Neuronal stem cell (in vitro differentiated cells): ENCODE results near the gene NEU3. TPM values are rescaled to one million over a fixed set of nuclear protein-coding genes. Genes with fewer than 3 reads are reported as not detected.

Experiments
- DNase-seq: peaks from one replicate; pipeline ENCODE4 v3.0.0-alpha.2; 2013; ENCODE audit warnings: low spot score
- H2AFZ ChIP-seq: one replicate; pipeline ENCODE4 v1.6.1; 2013; ENCODE audit warnings: mild to moderate bottlenecking, low read length, inconsistent platforms
- H2AK5ac ChIP-seq: 2 replicates; pipeline ENCODE4 v1.6.1; 2013; ENCODE audit warnings: low read depth, mild to moderate bottlenecking, inconsistent platforms, low read length, moderate library complexity, mixed read lengths
- H2BK120ac ChIP-seq: 2 replicates; pipeline ENCODE4 v1.6.1; 2013; ENCODE audit warnings: low read depth, mild to moderate bottlenecking, inconsistent platforms, low read length, moderate library complexity, mixed read lengths
- H2BK12ac ChIP-seq: one replicate; pipeline ENCODE4 v1.6.1; 2013; ENCODE audit warnings: low read length, inconsistent platforms
- H2BK15ac ChIP-seq: 2 replicates; pipeline ENCODE4 v1.6.1; 2013; ENCODE audit warnings: mild to moderate bottlenecking, low read length, inconsistent platforms, mixed read lengths
- H2BK5ac ChIP-seq: one replicate; pipeline ENCODE4 v1.6.1; 2013; ENCODE audit warnings: inconsistent platforms, mild to moderate bottlenecking, low read length, moderate library complexity
- H3K14ac ChIP-seq: one replicate; pipeline ENCODE4 v1.6.1; 2013; ENCODE audit warnings: low read length, inconsistent platforms
- H3K18ac ChIP-seq: 2 replicates; pipeline ENCODE4 v1.6.1; 2013; ENCODE audit warnings: low read length, inconsistent platforms
- H3K23ac ChIP-seq: 2 replicates; pipeline ENCODE4 v1.6.1; 2013; ENCODE audit warnings: low read depth, mild to moderate bottlenecking, mixed read lengths, low read length, inconsistent platforms; ENCODE audit not compliant: poor library complexity
- H3K27ac ChIP-seq: replicated peaks from 3 replicates; pipeline ENCODE4 v1.5.1; 2013; ENCODE audit warnings: low read length, inconsistent platforms
- H3K27me3 ChIP-seq, 3 experiments: 2 replicates each; pipeline ENCODE4 v1.6.1; 2013; ENCODE audit warnings: low read length in 3 of 3, mild to moderate bottlenecking in 2 of 3, inconsistent platforms in 1 of 3, low read depth in 1 of 3, mixed read lengths in 1 of 3, moderate library complexity in 1 of 3; ENCODE audit not compliant: control insufficient read depth in 3 of 3, insufficient read depth in 3 of 3
- H3K36me3 ChIP-seq, 2 donors: replicated peaks in 1 of 2; 2 replicates each; pipeline ENCODE4 v1.6.1; 2013; ENCODE audit warnings: low read length in 2 of 2; ENCODE audit not compliant: control insufficient read depth in 2 of 2, insufficient read depth in 2 of 2
- H3K4ac ChIP-seq: 2 replicates; pipeline ENCODE4 v1.6.1; 2013; ENCODE audit warnings: inconsistent platforms, mild to moderate bottlenecking, low read length, moderate library complexity
- H3K4me1 ChIP-seq, 2 donors: 1 replicate in 1 of 2; 2 replicates in 1 of 2; pipeline ENCODE4 v1.6.1; 2013; ENCODE audit warnings: low read length in 2 of 2, low read depth in 1 of 2; ENCODE audit not compliant: control insufficient read depth in 2 of 2, insufficient read depth in 1 of 2
- H3K4me2 ChIP-seq: one replicate; pipeline ENCODE4 v1.6.1; 2013; ENCODE audit warnings: mild to moderate bottlenecking, low read length, inconsistent platforms; ENCODE audit not compliant: insufficient read depth, poor library complexity, severe bottlenecking
- H3K4me3 ChIP-seq, 2 donors: 2 replicates each; pipeline ENCODE4 v1.5.1; 2013; ENCODE audit warnings: low read length in 2 of 2, mild to moderate bottlenecking in 2 of 2, inconsistent platforms in 1 of 2, moderate library complexity in 1 of 2
- H3K79me1 ChIP-seq: one replicate; pipeline ENCODE4 v1.6.1; 2013; ENCODE audit warnings: low read depth, mild to moderate bottlenecking, inconsistent platforms, low read length, moderate library complexity
- H3K9ac ChIP-seq: one replicate; pipeline ENCODE4 v1.6.1; 2013; ENCODE audit warnings: mild to moderate bottlenecking, low read depth, low read length, inconsistent platforms; ENCODE audit not compliant: poor library complexity
- H3K9me3 ChIP-seq, 2 donors: replicated peaks in 1 of 2; 2 replicates each; pipeline versions ENCODE3 to v1.6.1; 2013; ENCODE audit warnings: low read length in 2 of 2, mild to moderate bottlenecking in 2 of 2, inconsistent platforms in 1 of 2, low read depth in 1 of 2, mixed read lengths in 1 of 2, moderate library complexity in 1 of 2; ENCODE audit not compliant: control insufficient read depth in 2 of 2, insufficient read depth in 1 of 2
- H4K8ac ChIP-seq: one replicate; pipeline ENCODE4 v1.6.1; 2013; ENCODE audit warnings: low read depth, mild to moderate bottlenecking, inconsistent platforms, low read length, moderate library complexity
- H4K91ac ChIP-seq: one replicate; pipeline ENCODE4 v1.6.1; 2013; ENCODE audit warnings: low read length, low read depth, mild to moderate bottlenecking, inconsistent platforms; ENCODE audit not compliant: poor library complexity
- whole genome bisulfite sequencing, 2 donors: extraction: QIAGEN DNeasy Blood & Tissue Kit; methylation state at CpG; one replicate each; pipeline ENCODE4 v1.1.7; 2013; ENCODE audit warnings: missing lambda C conversion rate in 2 of 2, mixed read lengths in 1 of 2; ENCODE audit not compliant: insufficient read length in 2 of 2, insufficient replicate concordance in 1 of 2; ENCODE audit errors: extremely low coverage in 2 of 2; 5-methylcytosine and 5-hydroxymethylcytosine counted together
- small RNA-seq: library from polyadenylated mRNA; stranded (forward); fragments of <200 nt; extraction: miRNeasy Mini kit (QIAGEN cat#:217004); gene quantifications from one replicate; pipeline ENCODE3, GENCODE V24; 2013; ENCODE audit not compliant: insufficient read depth

The NEU3 gene

DNA sequence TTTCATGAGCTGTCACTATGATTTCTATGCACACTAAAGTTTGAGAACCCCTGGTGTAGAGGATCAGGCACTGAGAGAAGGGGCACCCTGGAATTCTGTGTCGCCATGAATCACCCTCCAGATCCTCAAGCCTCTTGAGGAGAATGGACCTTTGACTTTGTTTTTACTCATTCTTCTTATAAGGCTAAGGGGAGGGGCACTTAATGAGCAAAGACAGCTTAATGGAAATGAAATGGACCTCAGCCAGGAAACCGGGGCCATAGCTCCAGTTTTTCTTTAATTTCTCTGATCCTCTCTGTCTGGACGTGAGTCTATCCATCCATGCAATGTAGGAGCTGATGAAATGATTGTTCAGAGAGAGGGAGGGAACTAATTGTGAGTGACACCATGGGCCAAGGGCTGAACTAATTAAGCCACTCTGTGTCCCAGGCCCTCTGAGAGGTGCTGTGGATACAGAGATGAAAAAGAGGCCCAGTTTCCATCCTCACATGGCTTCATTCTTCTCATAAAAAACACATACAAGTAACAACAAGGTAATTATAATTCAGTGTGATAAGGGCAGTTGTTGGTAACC, 75.1 kb downstream of the NEU3 start:
- Histone ChIP-seq H3K36me3 (no peaks in the 10 kb centered on the region), H2BK120ac (no peak overlapping the region), H3K4me2 (no peak overlapping the region), H3K14ac (no peak overlapping the region), H2BK15ac (no peak overlapping the region), H4K91ac (no peak overlapping the region), H2AK5ac (no peak overlapping the region), H3K18ac (no peak overlapping the region), H4K8ac (no peak overlapping the region), H2BK12ac (no peak overlapping the region), H3K23ac (no peak overlapping the region), H3K27ac (no peak overlapping the region), H3K9me3 (peaks cover 0 to 4% of the 10 kb centered on the region in 2 donors), H3K27me3 (peaks cover 0 to 2% (median 0%) of the 10 kb centered on the region in 3 experiments), H2AFZ (no peak overlapping the region), H2BK5ac (no peak overlapping the region), H3K4me1 (peaks cover 0 to 1% of the 10 kb centered on the region in 2 donors), H3K79me1 (no peaks in the 10 kb centered on the region), H3K4me3 (no peak overlapping the region), H3K9ac (no peak overlapping the region), H3K4ac (no peak overlapping the region)
- no peak for DNase-seq
- no CpG with 5 or more reads among the region's 3 CpGs for WGBS, 2 donors

DNA sequence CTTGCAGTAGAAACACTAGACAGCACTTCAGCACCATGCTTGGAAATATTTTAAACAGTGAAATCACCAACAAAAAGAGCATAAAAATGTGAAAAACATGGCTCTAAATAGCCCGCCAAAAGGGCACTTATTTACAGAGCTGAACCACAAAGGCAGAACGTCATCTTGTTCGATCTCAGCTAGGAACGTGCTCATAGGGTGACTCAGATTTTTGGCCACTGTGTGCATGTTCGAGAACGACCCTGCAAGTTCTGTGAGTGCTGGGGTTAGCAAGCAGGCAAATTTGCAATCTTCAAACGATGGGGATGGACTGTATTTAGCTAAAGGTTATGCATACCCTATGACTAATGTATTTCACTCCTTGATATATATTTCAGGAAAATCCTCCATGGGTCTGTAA, 77.3 kb downstream of the NEU3 start:
- Histone ChIP-seq H3K36me3 (no peaks in the 10 kb centered on the region), H3K18ac (no peak overlapping the region), H2BK12ac (no peak overlapping the region), H2AFZ (no peak overlapping the region), H3K9me3 (peaks cover 0 to 3% of the 10 kb centered on the region in 2 donors), H3K4me1 (peaks cover 0 to 1% of the 10 kb centered on the region in 2 donors), H3K4ac (no peak overlapping the region), H3K23ac (no peak overlapping the region), H3K27me3 (peaks cover 0 to 2% (median 0%) of the 10 kb centered on the region in 3 experiments), H3K27ac (no peak overlapping the region), H3K4me3 (no peak overlapping the region), H4K8ac (no peak overlapping the region), H2AK5ac (no peak overlapping the region), H4K91ac (no peak overlapping the region), H2BK5ac (no peak overlapping the region), H3K9ac (no peak overlapping the region), H2BK120ac (no peak overlapping the region), H3K4me2 (no peak overlapping the region), H3K79me1 (no peaks in the 10 kb centered on the region), H2BK15ac (no peak overlapping the region), H3K14ac (no peak overlapping the region)
- no peak for DNase-seq
- WGBS, 2 donors: no CpG with 5 or more reads among the region's 7 CpGs

Small RNAs within 50 kb of the gene (small RNA-seq; reads per million reads assigned to genes)
- gene RNU6-216P: not detected
